HCT116 (cell line): ENCODE measurements around the gene MUC5B.

ENCODE experiments used
- EZH2 ChIP-seq: fragments of 200-600 bp; sonication (generic); IDR thresholded peaks from 2 replicates; pipeline ENCODE4 v1.6.1; 2017; ENCODE audit warnings: antibody characterized with exemption, mixed run types
- POLR2A ChIP-seq: IDR thresholded peaks from 2 replicates; pipeline ENCODE4 v1.7.0; 2011; ENCODE audit warnings: borderline replicate concordance; ENCODE audit not compliant: insufficient read depth, insufficient read length; ENCODE audit errors: extremely low read depth
- POLR2AphosphoS5 ChIP-seq: IDR thresholded peaks from 2 replicates; pipeline ENCODE4 v1.6.1; 2011; ENCODE audit warnings: mild to moderate bottlenecking, low read depth, low read length, moderate library complexity
- SIN3A ChIP-seq: IDR thresholded peaks from 2 replicates; pipeline ENCODE4 v1.6.1; 2012; ENCODE audit warnings: low read depth
- ZFX ChIP-seq: fragments of 450-650 bp; IDR thresholded peaks from 2 replicates; pipeline ENCODE4 v1.6.1; 2017
- TF ChIP-seq, protein P1 (sequence below), 3 experiments: fragments of 200-600 bp in 1 of 3; sonication (generic) in 1 of 3; IDR thresholded peaks in 2 of 3; conservative IDR thresholded peaks in 1 of 3; 2 replicates each; pipeline ENCODE4 v1.5.1; 2012 to 2017; ENCODE audit warnings: low read depth in 2 of 3, low read length in 2 of 3, antibody characterized with exemption in 1 of 3, borderline replicate concordance in 1 of 3, control low read depth in 1 of 3, mild to moderate bottlenecking in 1 of 3, mixed read lengths in 1 of 3, mixed run types in 1 of 3, moderate library complexity in 1 of 3; ENCODE audit not compliant: insufficient read depth in 1 of 3

DNA sequence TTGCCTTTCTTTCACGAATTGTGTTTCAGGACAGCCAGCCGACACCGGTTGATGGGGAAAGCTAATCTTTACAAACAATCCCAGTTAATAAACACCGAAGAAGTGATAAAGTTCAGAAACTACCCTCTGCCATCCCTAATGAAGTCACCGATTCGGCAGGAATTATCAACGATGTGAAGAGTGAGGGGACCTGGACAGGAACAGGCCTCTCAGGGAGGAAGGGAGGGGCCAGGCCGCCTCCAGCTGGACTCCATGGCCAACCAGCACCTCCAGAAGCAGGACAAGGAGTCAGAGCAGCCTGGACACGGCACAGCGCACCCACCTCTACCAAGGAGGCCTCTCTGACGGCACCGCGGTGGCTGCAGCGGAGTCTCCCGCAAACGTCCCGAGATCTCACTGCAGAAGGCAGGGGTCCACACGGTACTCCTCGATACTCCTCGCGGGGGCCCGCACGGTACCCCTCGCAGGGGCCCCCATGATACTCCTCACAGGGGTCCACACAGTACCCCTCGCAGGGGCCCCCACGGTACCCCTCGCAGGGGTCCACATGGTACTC, 82.7 kb downstream of the MUC5B start:
- TF ChIP-seq ZFX = no peak
- no peak for TF ChIP-seq EZH2
- no peak for TF ChIP-seq SIN3A
- TF ChIP-seq POLR2A = no peak
- TF ChIP-seq POLR2AphosphoS5 = no peak
- TF ChIP-seq, protein P1, sequence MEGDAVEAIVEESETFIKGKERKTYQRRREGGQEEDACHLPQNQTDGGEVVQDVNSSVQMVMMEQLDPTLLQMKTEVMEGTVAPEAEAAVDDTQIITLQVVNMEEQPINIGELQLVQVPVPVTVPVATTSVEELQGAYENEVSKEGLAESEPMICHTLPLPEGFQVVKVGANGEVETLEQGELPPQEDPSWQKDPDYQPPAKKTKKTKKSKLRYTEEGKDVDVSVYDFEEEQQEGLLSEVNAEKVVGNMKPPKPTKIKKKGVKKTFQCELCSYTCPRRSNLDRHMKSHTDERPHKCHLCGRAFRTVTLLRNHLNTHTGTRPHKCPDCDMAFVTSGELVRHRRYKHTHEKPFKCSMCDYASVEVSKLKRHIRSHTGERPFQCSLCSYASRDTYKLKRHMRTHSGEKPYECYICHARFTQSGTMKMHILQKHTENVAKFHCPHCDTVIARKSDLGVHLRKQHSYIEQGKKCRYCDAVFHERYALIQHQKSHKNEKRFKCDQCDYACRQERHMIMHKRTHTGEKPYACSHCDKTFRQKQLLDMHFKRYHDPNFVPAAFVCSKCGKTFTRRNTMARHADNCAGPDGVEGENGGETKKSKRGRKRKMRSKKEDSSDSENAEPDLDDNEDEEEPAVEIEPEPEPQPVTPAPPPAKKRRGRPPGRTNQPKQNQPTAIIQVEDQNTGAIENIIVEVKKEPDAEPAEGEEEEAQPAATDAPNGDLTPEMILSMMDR (IDR thresholded peaks at IDR 0.05 in 2 of 3, conservative IDR thresholded peaks at IDR 0.05 in 1 of 3; ENCODE audit: borderline replicate concordance in 1 of 3, insufficient read depth in 1 of 3, low read depth in 2 of 3, low read length in 2 of 3) = no peak
